GM12865 (cell line): ENCODE data around the gene SHISA8.

Experiments
- DNase-seq: peaks from one replicate; pipeline ENCODE4 v3.0.0; 2010; ENCODE audit warnings: low read depth
- H3K4me3 ChIP-seq: 2 replicates; pipeline ENCODE4 v1.5.1; 2011; ENCODE audit warnings: mild to moderate bottlenecking, low read depth, low read length, control low read depth
- CTCF ChIP-seq: IDR thresholded peaks from 2 replicates; pipeline ENCODE4 v1.5.1; 2011; ENCODE audit warnings: low read length, control low read depth, low read depth, inconsistent platforms; ENCODE audit not compliant: insufficient read depth; ENCODE audit errors: missing control alignments

SHISA8 gene

DNA sequence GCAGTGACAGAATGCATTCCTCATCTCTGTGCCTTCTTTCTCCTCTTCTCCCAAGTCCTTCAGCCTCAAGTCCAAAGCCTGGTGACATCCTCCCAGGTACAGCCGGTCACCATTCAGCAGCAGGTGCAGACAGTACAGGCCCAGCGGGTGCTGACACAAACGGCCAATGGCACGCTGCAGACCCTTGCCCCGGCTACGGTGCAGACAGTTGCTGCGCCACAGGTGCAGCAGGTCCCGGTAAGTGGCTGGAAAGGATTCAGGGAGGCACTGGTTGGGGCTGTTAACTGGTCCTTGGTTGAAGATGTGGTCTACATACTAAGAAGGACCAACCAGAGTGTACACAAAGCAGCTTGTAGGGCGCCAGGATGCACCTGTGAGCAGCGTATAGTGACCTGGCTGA, 46.3 kb downstream of the SHISA8 start:
- TF ChIP-seq CTCF, result no peak
- H3K4me3 ChIP-seq, result no peak overlapping the region
- no peak for DNase-seq

DNA sequence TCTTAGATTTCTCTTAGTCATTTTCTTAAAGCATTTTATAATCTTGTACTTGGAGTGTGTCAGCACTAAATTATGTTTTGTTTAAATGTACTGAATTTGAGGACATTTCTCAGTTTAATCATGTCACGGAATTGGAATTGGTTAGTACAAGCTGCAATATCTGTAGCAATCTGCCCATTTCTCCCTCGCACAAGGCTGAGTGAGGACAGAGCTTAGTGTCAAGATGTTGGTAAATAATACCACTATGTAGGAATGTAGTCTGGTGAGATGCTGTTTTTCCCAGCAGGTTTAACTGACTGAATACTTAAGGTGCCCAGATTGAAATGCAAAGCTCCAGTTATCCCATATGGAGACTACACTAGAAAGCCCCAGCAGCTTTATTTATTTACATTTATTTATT, 51.4 kb downstream of the SHISA8 start:
- peak overlapping the region; percentile 0; the same call in 1 of the 2 replicates for H3K4me3 ChIP-seq
- TF ChIP-seq CTCF, result no peak

DNA sequence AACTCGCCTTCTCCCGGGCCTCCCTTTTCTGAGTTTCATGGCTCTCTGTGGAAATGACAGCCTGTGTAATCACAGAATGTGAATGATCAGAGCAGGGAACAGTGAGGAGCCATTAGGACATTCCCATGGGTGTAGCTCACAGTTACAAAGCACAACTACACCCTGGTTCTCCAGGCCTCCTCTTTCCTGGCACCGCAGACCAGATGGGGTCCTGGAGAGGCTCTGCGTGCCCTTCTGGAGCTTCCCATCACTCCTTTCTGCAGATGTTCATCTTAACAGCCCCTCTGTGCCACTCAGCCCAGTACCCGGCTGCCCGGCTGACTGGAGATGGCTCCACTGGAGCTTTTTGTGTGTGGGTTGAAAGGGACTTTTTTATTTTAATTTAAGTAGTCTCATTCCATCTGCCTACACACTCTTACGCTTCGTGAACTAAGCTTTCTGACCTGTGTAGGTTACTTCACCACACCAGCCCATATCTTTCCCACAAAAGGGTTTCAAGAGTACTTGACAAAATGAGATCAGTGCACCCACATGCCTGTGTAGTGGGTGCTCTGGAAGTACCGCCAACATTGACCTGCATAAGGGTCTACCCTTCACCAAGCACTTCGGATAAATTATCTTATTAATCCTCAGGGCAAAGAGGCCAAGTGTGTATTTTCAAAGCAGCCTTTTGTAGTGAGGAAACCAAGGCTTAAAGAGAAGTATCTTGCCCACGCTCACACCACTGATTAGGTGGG, 52.2 kb downstream of the SHISA8 start:
- H3K4me3 ChIP-seq, result peak overlapping the region; percentile 29
- peak; percentile 86 for DNase-seq
- TF ChIP-seq CTCF, result no peak

More for the DNA sequence above, 51.4 kb downstream of the SHISA8 start:
- no peak for DNase-seq

GRCh38 chr22:41862160-41862529, 52.7 kb downstream of the SHISA8 start:
- no peak for TF ChIP-seq CTCF
- peak; percentile 85 for DNase-seq
- peak overlapping the region; percentile 29 for H3K4me3 ChIP-seq
